Measurements from ENCODE around the gene STEAP1B. TPM values are rescaled to one million over a fixed set of nuclear protein-coding genes. Genes with fewer than 3 reads are reported as not detected.

The STEAP1B gene
- total RNA-seq, 1 experiment from 2014 or later, result 3.2 TPM

DNA sequence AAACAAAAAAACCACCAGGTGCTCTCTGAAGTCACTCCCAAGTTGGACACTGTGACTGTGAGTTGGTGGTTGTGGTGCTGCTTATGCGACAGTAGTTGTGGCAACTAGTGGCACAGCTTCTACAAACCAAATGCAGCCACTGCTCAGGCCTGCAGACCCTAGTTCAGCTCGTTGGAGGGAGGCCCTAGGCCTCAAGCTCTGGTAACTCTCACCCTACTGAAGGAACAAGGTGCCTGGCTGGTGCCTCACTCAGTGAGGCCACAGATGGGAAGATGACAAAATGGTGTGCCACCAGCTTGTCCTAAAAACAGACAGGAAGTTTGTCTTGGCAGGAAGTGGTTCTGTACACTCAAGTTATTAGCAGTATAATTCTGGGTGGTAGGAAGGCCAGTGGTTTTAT is 97.7 kb downstream of the STEAP1B start:
- no peak overlapping the region for H3K27ac ChIP-seq (ENCODE audit: insufficient read length, low read depth, low read length)
- H3K9me3 Mint-ChIP-seq, result no peaks in the 10 kb centered on the region
- H3K4me1 ChIP-seq (ENCODE audit: insufficient read depth, low read length), result no peaks in the 10 kb centered on the region
- H2BK5ac ChIP-seq (ENCODE audit: insufficient read length, low read length), result no peak overlapping the region
- no peak overlapping the region for H3K9ac ChIP-seq (ENCODE audit: extremely low read depth, insufficient read length, low read length)
- H3K9me3 ChIP-seq (ENCODE audit: control insufficient read depth, low read depth, low read length), result no peaks in the 10 kb centered on the region
- no peaks in the 10 kb centered on the region for H3K27me3 Mint-ChIP-seq (ENCODE audit: low read depth)
- no peak overlapping the region for H3K14ac ChIP-seq (ENCODE audit: insufficient read depth, low read length)
- H2AFZ ChIP-seq (ENCODE audit: low read length), result no peak overlapping the region
- H4K91ac ChIP-seq (ENCODE audit: insufficient read length, low read depth, low read length), result no peak overlapping the region
- no peaks in the 10 kb centered on the region for H3K27me3 ChIP-seq (ENCODE audit: insufficient read depth, low read length)
- no peak overlapping the region for H4K8ac ChIP-seq (replicated peaks; ENCODE audit: insufficient read length, low read depth, low read length)
- H2BK15ac ChIP-seq (ENCODE audit: low read depth, low read length), result no peak overlapping the region
- H2BK20ac ChIP-seq (ENCODE audit: low read depth, low read length, poor library complexity, severe bottlenecking), result no peak overlapping the region
- H3K79me1 ChIP-seq (ENCODE audit: insufficient read depth, low read depth, low read length, poor library complexity, severe bottlenecking), result no peaks in the 10 kb centered on the region
- no peaks in the 10 kb centered on the region for H3K79me2 ChIP-seq (ENCODE audit: insufficient read depth, low read length)
- H3K4me1 Mint-ChIP-seq, result peaks cover 8 to 9% of the 10 kb centered on the region in 2 experiments
- H4K5ac ChIP-seq (ENCODE audit: insufficient read length, low read depth, low read length), result no peak overlapping the region
- no peak overlapping the region; a peak in 1 of 5 replicates for H3K4me3 Mint-ChIP-seq
- H3K23me2 ChIP-seq (ENCODE audit: insufficient read length, low read depth, low read length, poor library complexity, severe bottlenecking), result no peaks in the 10 kb centered on the region
- no peak overlapping the region for H2BK12ac ChIP-seq (ENCODE audit: insufficient read length, low read depth, low read length)
- H3K18ac ChIP-seq (ENCODE audit: insufficient read length, low read depth, low read length), result no peak overlapping the region
- no peak overlapping the region for H2AK5ac ChIP-seq (ENCODE audit: insufficient read length, low read length)
- H3K4ac ChIP-seq (ENCODE audit: low read depth, low read length), result no peak overlapping the region
- TF ChIP-seq, protein P1, sequence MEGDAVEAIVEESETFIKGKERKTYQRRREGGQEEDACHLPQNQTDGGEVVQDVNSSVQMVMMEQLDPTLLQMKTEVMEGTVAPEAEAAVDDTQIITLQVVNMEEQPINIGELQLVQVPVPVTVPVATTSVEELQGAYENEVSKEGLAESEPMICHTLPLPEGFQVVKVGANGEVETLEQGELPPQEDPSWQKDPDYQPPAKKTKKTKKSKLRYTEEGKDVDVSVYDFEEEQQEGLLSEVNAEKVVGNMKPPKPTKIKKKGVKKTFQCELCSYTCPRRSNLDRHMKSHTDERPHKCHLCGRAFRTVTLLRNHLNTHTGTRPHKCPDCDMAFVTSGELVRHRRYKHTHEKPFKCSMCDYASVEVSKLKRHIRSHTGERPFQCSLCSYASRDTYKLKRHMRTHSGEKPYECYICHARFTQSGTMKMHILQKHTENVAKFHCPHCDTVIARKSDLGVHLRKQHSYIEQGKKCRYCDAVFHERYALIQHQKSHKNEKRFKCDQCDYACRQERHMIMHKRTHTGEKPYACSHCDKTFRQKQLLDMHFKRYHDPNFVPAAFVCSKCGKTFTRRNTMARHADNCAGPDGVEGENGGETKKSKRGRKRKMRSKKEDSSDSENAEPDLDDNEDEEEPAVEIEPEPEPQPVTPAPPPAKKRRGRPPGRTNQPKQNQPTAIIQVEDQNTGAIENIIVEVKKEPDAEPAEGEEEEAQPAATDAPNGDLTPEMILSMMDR (conservative IDR thresholded peaks at IDR 0.05), result no peak
- DNase-seq, result no peak
- H3K36me3 Mint-ChIP-seq (ENCODE audit: insufficient read depth in 1 of 3, low read depth in 3 of 3), result no peaks in the 10 kb centered on the region
- no peak overlapping the region for H3K56ac ChIP-seq (ENCODE audit: insufficient read length, low read depth, low read length)
- no peak overlapping the region for H3T11ph ChIP-seq (ENCODE audit: low read length)
- H3K4me2 ChIP-seq (ENCODE audit: insufficient read depth, insufficient read length, low read length), result no peak overlapping the region
- no peak overlapping the region; a peak in 1 of 7 replicates for H3K27ac Mint-ChIP-seq
- no peaks in the 10 kb centered on the region for H4K20me1 ChIP-seq (ENCODE audit: control insufficient read depth, insufficient read depth, insufficient read length)
- WGBS (ENCODE audit: extremely low coverage, insufficient read length, low lambda C conversion rate), result no CpG with 5 or more reads among the region's 2 CpGs
- H3K23ac ChIP-seq (ENCODE audit: insufficient read length, low read depth, low read length), result no peak overlapping the region
- H2BK120ac ChIP-seq (ENCODE audit: low read depth, low read length, poor library complexity, severe bottlenecking), result no peak overlapping the region
